SK-N-SH (cell line): ENCODE measurements around the gene UBB.

Experiments used
- CTCF ChIP-seq: fragments of 200-600 bp; sonication (generic); IDR thresholded peaks from 2 replicates; pipeline ENCODE4 v1.6.1; 2017; ENCODE audit warnings: antibody characterized with exemption, mild to moderate bottlenecking, moderate library complexity
- EZH2phosphoT487 ChIP-seq: fragments of 200-600 bp; sonication (generic); IDR thresholded peaks from 2 replicates; pipeline ENCODE4 v1.6.1; 2017; ENCODE audit warnings: low read depth, mixed run types, mild to moderate bottlenecking, antibody characterized with exemption, moderate library complexity, borderline replicate concordance
- GABPA ChIP-seq: IDR thresholded peaks from 2 replicates; pipeline ENCODE4 v1.4.0; 2012; ENCODE audit warnings: low read depth, mild to moderate bottlenecking
- JUND ChIP-seq: IDR thresholded peaks from 2 replicates; pipeline ENCODE4 v1.4.0; 2012

DNA sequence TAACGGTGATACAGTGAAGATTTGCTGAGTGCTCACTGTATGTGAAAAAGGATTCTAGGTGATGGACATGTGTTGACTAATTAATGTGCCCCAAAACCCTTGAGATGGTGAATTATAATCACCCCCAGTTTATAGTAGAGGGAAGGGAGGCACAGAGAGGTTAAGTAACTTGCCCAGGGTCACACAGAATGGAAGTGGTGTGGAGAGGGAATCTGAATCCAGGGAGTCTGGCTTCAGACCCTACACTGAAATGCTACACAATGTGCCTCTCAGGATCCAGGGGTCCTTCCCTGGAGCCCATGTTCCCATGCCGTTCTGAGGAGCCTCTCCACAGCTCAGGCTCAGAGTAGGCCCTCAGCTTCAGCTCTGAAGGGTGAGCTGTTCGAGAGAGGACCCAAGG, 46.1 kb downstream of the UBB start:
- TF ChIP-seq EZH2phosphoT487 (no peak), CTCF (no peak), JUND (no peak), GABPA (no peak)
